Measurements from ENCODE around the gene TRIO.

GRCh38 chr5:14309199-14309598 lies 166.1 kb downstream of the TRIO start:
- TF ChIP-seq CTCF (conservative IDR thresholded peaks at IDR 0.05 in 1 of 2, IDR thresholded peaks at IDR 0.05 in 1 of 2; ENCODE audit: low read depth in 1 of 2, low read length in 2 of 2) (no peak), EZH2 (IDR thresholded peaks at IDR 0.05; ENCODE audit: low read length, missing control alignments) (no peak)
